ENCODE data around the gene STEAP3.

Gene STEAP3

GRCh38 chr2:119260646-119261492 lies 37.2 kb downstream of the STEAP3 start:
- Histone ChIP-seq H3K27me3 (ENCODE audit: control insufficient read depth in 2 of 2, insufficient read depth in 2 of 2, low read length in 2 of 2) (no peaks in the 10 kb centered on the region), H3K4me3 (ENCODE audit: low read length in 2 of 2) (no peak overlapping the region), H3K27ac (ENCODE audit: low read depth in 2 of 2, low read length in 2 of 2) (no peak overlapping the region), H3K36me3 (ENCODE audit: control insufficient read depth in 2 of 2, insufficient read depth in 2 of 2, low read length in 2 of 2) (peaks cover 0 to 2% of the 10 kb centered on the region in 2 donors), H3K4me1 (ENCODE audit: control insufficient read depth in 2 of 2, insufficient read depth in 2 of 2, low read length in 2 of 2) (no peaks in the 10 kb centered on the region), H3K9me3 (ENCODE audit: control insufficient read depth in 2 of 2, low read length in 2 of 2) (no peaks in the 10 kb centered on the region), H3K9ac (ENCODE audit: low read depth in 1 of 2, low read length in 2 of 2) (no peak overlapping the region)

DNA sequence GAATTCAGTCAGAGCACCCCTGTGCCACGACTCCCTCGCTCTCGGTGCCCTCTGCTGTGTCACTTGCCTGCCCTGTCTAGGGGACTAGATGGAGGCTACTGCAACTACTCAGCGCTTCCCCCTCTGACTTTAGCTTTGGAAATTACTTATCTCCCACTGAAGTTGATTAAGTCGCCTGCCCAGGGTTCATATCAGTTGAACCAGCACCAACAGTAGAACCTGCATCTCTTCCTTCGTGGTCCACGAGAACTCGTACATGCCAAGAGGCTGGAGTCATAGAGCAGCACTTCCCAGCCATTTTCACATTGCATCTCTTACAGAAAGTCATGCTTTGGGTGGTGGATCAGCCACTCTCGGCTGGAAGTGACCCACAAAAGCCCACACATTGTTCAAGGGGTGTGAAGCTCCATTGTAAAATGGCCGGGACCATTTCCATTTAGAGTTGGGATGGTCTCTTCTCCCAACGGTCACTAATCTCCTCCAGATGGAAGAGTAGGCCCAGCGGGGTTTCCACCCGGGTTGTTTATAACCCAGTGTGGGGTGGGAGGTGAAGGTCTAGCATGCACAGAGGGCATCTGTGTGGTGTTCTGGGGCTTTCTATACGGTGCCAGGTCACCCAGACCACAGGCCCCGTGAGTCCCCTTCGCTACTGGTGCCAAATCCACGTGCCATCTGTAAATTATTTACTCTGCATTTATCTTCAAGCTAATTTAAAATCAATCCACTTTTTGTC lies 38.0 kb downstream of the STEAP3 start:
- no peak overlapping the region for H3K27ac ChIP-seq (ENCODE audit: low read depth in 2 of 2, low read length in 2 of 2)
- no peaks in the 10 kb centered on the region for H3K4me1 ChIP-seq (ENCODE audit: control insufficient read depth in 2 of 2, insufficient read depth in 2 of 2, low read length in 2 of 2)
- H3K9ac ChIP-seq (ENCODE audit: low read depth in 1 of 2, low read length in 2 of 2) = no peak overlapping the region
- H3K36me3 ChIP-seq (ENCODE audit: control insufficient read depth in 2 of 2, insufficient read depth in 2 of 2, low read length in 2 of 2) = no peaks in the 10 kb centered on the region
- H3K27me3 ChIP-seq (ENCODE audit: control insufficient read depth in 2 of 2, insufficient read depth in 2 of 2, low read length in 2 of 2) = no peaks in the 10 kb centered on the region
- no peaks in the 10 kb centered on the region for H3K9me3 ChIP-seq (ENCODE audit: control insufficient read depth in 2 of 2, low read length in 2 of 2)
- H3K4me3 ChIP-seq (ENCODE audit: low read length in 2 of 2) = no peak overlapping the region

- H3K27ac ChIP-seq (ENCODE audit: low read depth in 2 of 2, low read length in 2 of 2) = no peak overlapping the region
- no peak overlapping the region for H3K9ac ChIP-seq (ENCODE audit: low read depth in 1 of 2, low read length in 2 of 2)
- H3K4me1 ChIP-seq (ENCODE audit: control insufficient read depth in 2 of 2, insufficient read depth in 2 of 2, low read length in 2 of 2) = no peaks in the 10 kb centered on the region
- no peaks in the 10 kb centered on the region for H3K36me3 ChIP-seq (ENCODE audit: control insufficient read depth in 2 of 2, insufficient read depth in 2 of 2, low read length in 2 of 2)
- H3K27me3 ChIP-seq (ENCODE audit: control insufficient read depth in 2 of 2, insufficient read depth in 2 of 2, low read length in 2 of 2) = no peaks in the 10 kb centered on the region
- H3K9me3 ChIP-seq (ENCODE audit: control insufficient read depth in 2 of 2, low read length in 2 of 2) = no peaks in the 10 kb centered on the region
- H3K4me3 ChIP-seq (ENCODE audit: low read length in 2 of 2) = no peak overlapping the region
Measured at GRCh38 chr2:119263025-119263424, 39.4 kb downstream of the STEAP3 start.

DNA sequence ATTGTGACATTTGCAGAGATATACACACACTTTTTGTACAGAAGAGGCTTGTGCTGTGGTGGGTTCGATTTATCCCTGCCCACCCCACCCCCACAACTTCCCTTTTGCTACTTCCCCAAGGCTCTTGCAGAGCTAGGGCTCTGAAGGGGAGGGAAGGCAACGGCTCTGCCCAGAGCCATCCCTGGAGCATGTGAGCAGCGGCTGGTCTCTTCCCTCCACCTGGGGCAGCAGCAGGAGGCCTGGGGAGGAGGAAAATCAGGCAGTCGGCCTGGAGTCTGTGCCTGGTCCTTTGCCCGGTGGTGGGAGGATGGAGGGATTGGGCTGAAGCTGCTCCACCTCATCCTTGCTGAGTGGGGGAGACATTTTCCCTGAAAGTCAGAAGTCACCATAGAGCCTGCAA lies 40.0 kb downstream of the STEAP3 start:
- Histone ChIP-seq H3K36me3 (ENCODE audit: control insufficient read depth in 2 of 2, insufficient read depth in 2 of 2, low read length in 2 of 2) (no peaks in the 10 kb centered on the region), H3K4me1 (ENCODE audit: control insufficient read depth in 2 of 2, insufficient read depth in 2 of 2, low read length in 2 of 2) (no peaks in the 10 kb centered on the region), H3K4me3 (ENCODE audit: low read length in 2 of 2) (no peak overlapping the region), H3K9me3 (ENCODE audit: control insufficient read depth in 2 of 2, low read length in 2 of 2) (no peaks in the 10 kb centered on the region), H3K27me3 (ENCODE audit: control insufficient read depth in 2 of 2, insufficient read depth in 2 of 2, low read length in 2 of 2) (no peaks in the 10 kb centered on the region), H3K27ac (ENCODE audit: low read depth in 2 of 2, low read length in 2 of 2) (no peak overlapping the region), H3K9ac (ENCODE audit: low read depth in 1 of 2, low read length in 2 of 2) (no peak overlapping the region)

DNA sequence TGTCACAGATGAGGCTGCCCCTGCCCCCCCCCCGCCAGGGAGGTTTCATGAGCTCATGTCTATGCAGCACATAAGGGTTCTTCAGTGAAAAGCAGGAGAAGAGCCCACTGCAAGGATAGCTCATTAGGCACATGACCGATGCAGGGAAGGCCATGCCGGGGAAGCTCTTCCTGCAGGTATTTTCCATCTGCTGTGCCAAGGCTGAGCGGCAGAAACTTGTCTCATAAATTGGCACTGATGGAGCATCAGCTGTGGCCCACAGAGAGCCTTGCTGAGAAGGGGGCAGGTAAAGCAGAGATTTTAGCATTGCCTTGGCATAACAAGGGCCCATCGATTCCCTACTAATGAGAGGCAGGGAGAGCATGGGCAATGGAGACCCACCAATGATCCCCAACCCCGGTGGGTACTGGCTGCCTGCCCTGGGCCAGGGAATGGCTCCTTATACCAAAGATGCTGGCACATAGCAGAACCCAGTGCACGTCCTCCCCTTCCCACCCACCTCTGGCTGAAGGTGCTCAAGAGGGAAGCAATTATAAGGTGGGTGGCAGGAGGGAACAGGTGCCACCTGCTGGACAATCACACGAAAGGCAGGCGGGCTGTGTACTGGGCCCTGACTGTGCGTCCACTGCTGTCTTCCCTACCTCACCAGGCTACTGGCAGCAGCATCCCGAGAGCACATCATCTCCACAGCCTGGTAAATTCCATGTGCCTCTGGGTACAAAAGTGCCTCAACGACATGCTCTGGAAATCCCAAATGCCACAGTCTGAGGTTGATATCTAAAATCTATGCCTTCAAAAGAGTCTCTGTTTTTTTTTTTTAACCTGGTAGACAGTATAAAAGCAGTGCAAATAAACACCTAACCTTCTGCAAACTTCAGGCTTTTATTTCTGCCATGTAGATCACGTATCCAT lies 41.4 kb downstream of the STEAP3 start:
- H3K4me1 ChIP-seq (ENCODE audit: control insufficient read depth in 2 of 2, insufficient read depth in 2 of 2, low read length in 2 of 2) = no peaks in the 10 kb centered on the region
- no peaks in the 10 kb centered on the region for H3K36me3 ChIP-seq (ENCODE audit: control insufficient read depth in 2 of 2, insufficient read depth in 2 of 2, low read length in 2 of 2)
- H3K9me3 ChIP-seq (ENCODE audit: control insufficient read depth in 2 of 2, low read length in 2 of 2) = no peaks in the 10 kb centered on the region
- H3K9ac ChIP-seq (ENCODE audit: low read depth in 1 of 2, low read length in 2 of 2) = no peak overlapping the region
- no peaks in the 10 kb centered on the region for H3K27me3 ChIP-seq (ENCODE audit: control insufficient read depth in 2 of 2, insufficient read depth in 2 of 2, low read length in 2 of 2)
- no peak overlapping the region for H3K27ac ChIP-seq (ENCODE audit: low read depth in 2 of 2, low read length in 2 of 2)
- H3K4me3 ChIP-seq (ENCODE audit: low read length in 2 of 2) = no peak overlapping the region

DNA sequence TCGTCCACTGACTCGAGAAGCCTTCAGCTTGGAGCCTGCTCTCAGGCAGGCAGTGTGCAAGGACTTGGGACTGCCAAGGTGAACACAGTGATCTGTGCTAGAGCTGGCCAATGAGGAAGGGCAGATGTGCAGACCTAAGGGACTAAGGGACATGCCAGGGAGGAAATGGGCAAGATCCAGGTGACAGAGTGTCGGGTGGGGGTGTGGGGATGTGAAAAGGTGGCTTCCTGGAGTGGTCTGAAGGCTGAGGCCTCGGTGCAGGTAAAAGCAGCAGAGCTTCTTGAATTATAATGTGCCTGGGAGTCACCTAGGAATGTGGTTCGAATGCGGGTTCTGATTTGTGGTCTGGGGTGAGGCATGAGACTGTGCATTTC lies 42.0 kb downstream of the STEAP3 start:
- no peak overlapping the region for H3K4me3 ChIP-seq (ENCODE audit: low read length in 2 of 2)
- H3K27ac ChIP-seq (ENCODE audit: low read depth in 2 of 2, low read length in 2 of 2) = no peak overlapping the region
- H3K36me3 ChIP-seq (ENCODE audit: control insufficient read depth in 2 of 2, insufficient read depth in 2 of 2, low read length in 2 of 2) = no peaks in the 10 kb centered on the region
- H3K27me3 ChIP-seq (ENCODE audit: control insufficient read depth in 2 of 2, insufficient read depth in 2 of 2, low read length in 2 of 2) = no peaks in the 10 kb centered on the region
- H3K9ac ChIP-seq (ENCODE audit: low read depth in 1 of 2, low read length in 2 of 2) = no peak overlapping the region
- H3K4me1 ChIP-seq (ENCODE audit: control insufficient read depth in 2 of 2, insufficient read depth in 2 of 2, low read length in 2 of 2) = peaks cover 0 to 4% of the 10 kb centered on the region in 2 donors
- H3K9me3 ChIP-seq (ENCODE audit: control insufficient read depth in 2 of 2, low read length in 2 of 2) = peaks cover 0 to 2% of the 10 kb centered on the region in 2 donors

DNA sequence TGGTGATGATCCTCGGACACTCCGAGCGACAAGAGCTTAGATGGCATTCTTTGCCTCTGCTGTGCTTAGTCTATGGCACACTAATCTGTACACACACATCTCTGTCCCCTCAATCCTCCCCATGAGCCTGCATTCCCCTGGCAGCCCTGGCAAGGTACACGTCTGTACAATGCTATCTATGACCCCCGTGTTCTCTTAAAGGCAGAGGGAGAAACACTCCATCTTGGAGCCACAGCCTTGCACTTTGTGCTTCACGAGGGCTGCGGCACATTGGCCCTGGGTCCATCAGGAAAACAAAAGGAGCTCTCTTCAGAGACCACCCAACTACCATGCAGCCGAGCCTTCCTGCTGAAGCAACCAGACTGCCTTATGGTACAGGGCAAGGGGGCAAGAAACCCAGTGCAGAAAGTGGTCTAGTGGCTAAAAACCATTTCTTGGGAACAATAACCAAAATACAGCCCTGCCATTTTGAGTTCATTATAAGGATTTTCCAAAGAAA lies 42.5 kb downstream of the STEAP3 start:
- Histone ChIP-seq H3K36me3 (ENCODE audit: control insufficient read depth in 2 of 2, insufficient read depth in 2 of 2, low read length in 2 of 2) (no peaks in the 10 kb centered on the region), H3K27me3 (ENCODE audit: control insufficient read depth in 2 of 2, insufficient read depth in 2 of 2, low read length in 2 of 2) (no peaks in the 10 kb centered on the region), H3K4me3 (ENCODE audit: low read length in 2 of 2) (no peak overlapping the region), H3K9ac (ENCODE audit: low read depth in 1 of 2, low read length in 2 of 2) (no peak overlapping the region), H3K27ac (ENCODE audit: low read depth in 2 of 2, low read length in 2 of 2) (no peak overlapping the region), H3K4me1 (ENCODE audit: control insufficient read depth in 2 of 2, insufficient read depth in 2 of 2, low read length in 2 of 2) (peaks cover 0 to 4% of the 10 kb centered on the region in 2 donors), H3K9me3 (ENCODE audit: control insufficient read depth in 2 of 2, low read length in 2 of 2) (peaks cover 0 to 2% of the 10 kb centered on the region in 2 donors)

DNA sequence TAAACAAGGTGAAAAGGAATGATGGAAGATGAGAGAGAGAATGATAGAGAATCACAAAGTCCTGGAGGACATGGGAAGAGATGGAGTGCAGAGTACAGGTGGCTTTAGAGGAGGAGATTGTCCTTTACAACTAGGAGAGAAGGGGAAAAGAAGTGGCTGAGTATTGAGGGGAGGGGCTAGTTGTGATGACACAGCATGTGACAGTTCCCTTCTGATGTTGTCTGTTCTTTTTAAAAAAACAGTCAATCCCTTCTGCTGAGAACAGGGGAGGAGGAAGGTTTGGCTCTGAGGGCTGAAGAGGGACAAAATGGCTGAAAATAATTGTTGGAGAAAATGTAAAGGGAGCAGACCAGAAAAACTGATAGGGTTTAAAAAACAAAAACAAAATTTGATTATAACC lies 44.0 kb downstream of the STEAP3 start:
- Histone ChIP-seq H3K9ac (ENCODE audit: low read depth in 1 of 2, low read length in 2 of 2) (no peak overlapping the region), H3K4me3 (ENCODE audit: low read length in 2 of 2) (no peak overlapping the region), H3K9me3 (ENCODE audit: control insufficient read depth in 2 of 2, low read length in 2 of 2) (peaks cover 0 to 2% of the 10 kb centered on the region in 2 donors), H3K36me3 (ENCODE audit: control insufficient read depth in 2 of 2, insufficient read depth in 2 of 2, low read length in 2 of 2) (no peaks in the 10 kb centered on the region), H3K4me1 (ENCODE audit: control insufficient read depth in 2 of 2, insufficient read depth in 2 of 2, low read length in 2 of 2) (peaks cover 0 to 4% of the 10 kb centered on the region in 2 donors), H3K27me3 (ENCODE audit: control insufficient read depth in 2 of 2, insufficient read depth in 2 of 2, low read length in 2 of 2) (no peaks in the 10 kb centered on the region), H3K27ac (ENCODE audit: low read depth in 2 of 2, low read length in 2 of 2) (no peak overlapping the region)

DNA sequence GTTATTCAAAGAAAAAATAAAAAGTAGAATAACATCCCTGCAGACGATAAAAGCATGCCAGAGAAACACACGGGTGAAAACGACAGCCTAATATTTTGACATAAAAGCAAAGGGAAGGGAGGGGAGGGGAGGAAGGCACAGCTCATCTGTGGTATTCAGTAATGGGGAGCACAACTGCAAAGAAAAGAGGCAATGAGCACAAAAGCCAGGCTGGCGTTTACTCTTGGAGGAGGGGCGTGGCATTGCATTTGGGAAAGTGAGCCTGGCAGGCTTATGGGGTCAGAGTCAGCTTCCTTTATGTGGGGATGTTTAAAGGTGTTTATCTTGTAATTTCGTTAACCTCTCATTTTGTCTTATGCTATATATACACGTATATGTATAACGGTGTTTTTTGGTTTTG lies 53.2 kb downstream of the STEAP3 start:
- Histone ChIP-seq H3K9me3 (ENCODE audit: control insufficient read depth in 2 of 2, low read length in 2 of 2) (no peaks in the 10 kb centered on the region), H3K36me3 (ENCODE audit: control insufficient read depth in 2 of 2, insufficient read depth in 2 of 2, low read length in 2 of 2) (no peaks in the 10 kb centered on the region)

More for the DNA sequence above, 53.2 kb downstream of the STEAP3 start:
- Histone ChIP-seq H3K4me1 (ENCODE audit: control insufficient read depth in 2 of 2, insufficient read depth in 2 of 2, low read length in 2 of 2) (no peaks in the 10 kb centered on the region), H3K4me3 (ENCODE audit: low read length in 2 of 2) (no peak overlapping the region), H3K27ac (ENCODE audit: low read depth in 2 of 2, low read length in 2 of 2) (no peak overlapping the region), H3K27me3 (ENCODE audit: control insufficient read depth in 2 of 2, insufficient read depth in 2 of 2, low read length in 2 of 2) (no peaks in the 10 kb centered on the region), H3K9ac (ENCODE audit: low read depth in 1 of 2, low read length in 2 of 2) (no peak overlapping the region)
